Kidney epithelial cell (primary cell): Measurements from ENCODE around the gene SPART. TPM values are rescaled to one million over a fixed set of nuclear protein-coding genes. Genes with fewer than 3 reads are reported as not detected.
"Not testable (repeated sequence)": the region's sequence is repeated elsewhere in the genome, so short reads cannot be mapped to it uniquely, and the experiment has no call there.

Experiments
- DNase-seq: peaks from one replicate; pipeline ENCODE4 v3.0.0-alpha.2; 2010; ENCODE audit warnings: low read depth
- H3K27me3 ChIP-seq: 2 replicates; pipeline ENCODE4 v1.6.0; 2011; ENCODE audit warnings: low read length; ENCODE audit not compliant: control insufficient read depth, insufficient read depth
- H3K36me3 ChIP-seq: 2 replicates; pipeline ENCODE4 v1.5.1; 2011; ENCODE audit warnings: low read length; ENCODE audit not compliant: control insufficient read depth, insufficient read depth
- H3K4me3 ChIP-seq: 2 replicates; pipeline ENCODE4 v1.5.1; 2011; ENCODE audit warnings: low read depth, mild to moderate bottlenecking, control low read depth, low read length
- total RNA-seq: library from RNA; depleted of rRNA; stranded (reverse); fragments of >200 nt; gene quantifications from 2 replicates; pipeline ENCODE4 v1.2.3, GENCODE V29; 2015
- TF ChIP-seq, protein P1 (sequence below): IDR thresholded peaks from 2 replicates; pipeline ENCODE4 v1.5.1; 2011; ENCODE audit warnings: mild to moderate bottlenecking, moderate library complexity, low read length, control low read depth, inconsistent platforms; ENCODE audit not compliant: insufficient read depth, poor library complexity, severe bottlenecking

SPART gene
- total RNA-seq, 1 donor from 2014 or later, result 51.0 TPM

DNA sequence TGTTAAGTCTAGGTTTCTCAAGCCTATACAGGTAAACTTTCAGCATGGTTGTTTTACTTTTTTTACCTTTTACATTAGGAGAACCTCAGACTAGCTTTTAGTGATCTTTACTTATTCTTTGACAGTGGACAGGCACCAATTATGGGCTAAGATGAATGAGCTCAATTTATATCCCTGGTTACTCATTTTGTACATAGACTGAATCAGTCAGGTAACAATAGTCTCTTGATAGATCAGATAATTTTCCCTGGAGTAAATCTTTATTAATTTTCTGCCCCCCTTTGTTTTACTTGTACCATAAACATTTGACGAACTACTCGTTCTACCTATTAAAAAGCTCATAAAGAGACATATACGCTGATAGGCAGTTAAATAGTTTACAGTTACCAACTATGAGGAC is 22.8 kb downstream of the SPART start:
- Histone ChIP-seq H3K4me3 (no peak overlapping the region), H3K36me3 (peaks cover 1% of the 10 kb centered on the region), H3K27me3 (no peaks in the 10 kb centered on the region)
- TF ChIP-seq, protein P1, sequence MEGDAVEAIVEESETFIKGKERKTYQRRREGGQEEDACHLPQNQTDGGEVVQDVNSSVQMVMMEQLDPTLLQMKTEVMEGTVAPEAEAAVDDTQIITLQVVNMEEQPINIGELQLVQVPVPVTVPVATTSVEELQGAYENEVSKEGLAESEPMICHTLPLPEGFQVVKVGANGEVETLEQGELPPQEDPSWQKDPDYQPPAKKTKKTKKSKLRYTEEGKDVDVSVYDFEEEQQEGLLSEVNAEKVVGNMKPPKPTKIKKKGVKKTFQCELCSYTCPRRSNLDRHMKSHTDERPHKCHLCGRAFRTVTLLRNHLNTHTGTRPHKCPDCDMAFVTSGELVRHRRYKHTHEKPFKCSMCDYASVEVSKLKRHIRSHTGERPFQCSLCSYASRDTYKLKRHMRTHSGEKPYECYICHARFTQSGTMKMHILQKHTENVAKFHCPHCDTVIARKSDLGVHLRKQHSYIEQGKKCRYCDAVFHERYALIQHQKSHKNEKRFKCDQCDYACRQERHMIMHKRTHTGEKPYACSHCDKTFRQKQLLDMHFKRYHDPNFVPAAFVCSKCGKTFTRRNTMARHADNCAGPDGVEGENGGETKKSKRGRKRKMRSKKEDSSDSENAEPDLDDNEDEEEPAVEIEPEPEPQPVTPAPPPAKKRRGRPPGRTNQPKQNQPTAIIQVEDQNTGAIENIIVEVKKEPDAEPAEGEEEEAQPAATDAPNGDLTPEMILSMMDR, result no peak
- no peak for DNase-seq

DNA sequence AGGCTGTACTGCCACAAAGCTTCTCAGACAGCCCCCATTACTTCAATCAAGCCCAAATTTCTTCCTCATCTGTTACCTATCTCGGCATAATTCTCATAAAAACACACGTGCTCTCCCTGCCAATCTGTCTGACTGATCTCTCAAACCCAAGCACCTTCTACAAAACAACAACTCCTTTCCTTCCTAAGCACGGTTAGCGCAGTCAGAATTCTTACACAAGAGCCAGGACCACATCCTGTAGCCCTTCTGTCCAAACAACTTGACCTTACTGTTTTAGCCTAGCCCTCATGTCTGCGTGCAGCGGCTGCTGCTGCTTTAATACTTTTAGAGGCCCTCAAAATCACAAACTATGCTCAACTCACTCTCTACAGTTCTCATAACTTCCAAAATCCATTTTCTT is 26.4 kb downstream of the SPART start:
- H3K36me3 ChIP-seq, H3K27me3 ChIP-seq, H3K4me3 ChIP-seq, DNase-seq: not testable (repeated sequence)

DNA sequence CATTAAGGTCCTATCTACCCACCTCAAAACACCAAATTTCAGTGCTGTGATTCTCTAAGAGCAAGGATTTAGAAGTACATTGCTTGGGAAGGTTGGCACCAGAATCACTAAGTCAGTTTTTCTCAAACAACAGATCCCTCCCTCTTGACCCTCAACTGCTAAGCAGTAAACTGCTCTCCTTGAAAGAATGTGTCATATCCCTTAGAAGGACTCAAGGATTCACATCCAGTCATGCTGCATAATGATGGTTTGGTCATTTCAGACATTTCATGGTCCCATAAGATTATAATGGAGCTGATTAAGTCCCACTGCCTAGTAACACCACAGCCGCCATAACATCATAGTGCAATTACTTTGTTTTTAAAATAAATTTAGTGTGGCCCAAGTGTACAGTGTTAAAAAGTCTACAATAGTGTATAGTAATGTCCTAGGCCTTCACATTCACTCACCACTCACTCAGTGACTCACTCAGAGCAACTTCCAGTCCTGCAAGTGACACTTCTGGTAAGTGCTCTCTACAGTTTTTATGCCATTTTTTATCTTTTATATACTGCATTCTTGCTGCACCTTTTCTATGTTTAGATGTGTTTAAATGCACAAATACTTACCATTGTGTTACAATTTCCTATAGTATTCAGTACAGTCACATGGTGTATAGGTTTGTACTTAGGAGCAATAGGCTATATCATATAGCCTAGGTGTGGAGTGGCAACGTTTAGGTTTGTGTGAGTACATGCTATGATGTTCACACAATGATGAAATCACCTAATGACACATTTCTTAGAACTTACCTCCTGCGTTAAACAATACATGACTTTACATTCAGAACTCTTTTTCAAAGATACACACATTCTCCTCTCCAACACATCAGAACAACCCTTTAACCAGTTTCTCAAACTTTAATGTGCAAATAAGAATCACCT is 32.9 kb downstream of the SPART start:
- DNase-seq, result no peak
- TF ChIP-seq, protein P1, result no peak

GRCh38 chr13:36310417-36311108 is 35.6 kb downstream of the SPART start:
- H3K36me3 ChIP-seq, result peaks cover 1% of the 10 kb centered on the region
- H3K4me3 ChIP-seq, result no peak overlapping the region
- H3K27me3 ChIP-seq, result no peaks in the 10 kb centered on the region
- no peak for DNase-seq
- TF ChIP-seq, protein P1, result no peak

More for the DNA sequence above, 32.9 kb downstream of the SPART start:
- no peaks in the 10 kb centered on the region for H3K27me3 ChIP-seq
- H3K36me3 ChIP-seq, result peaks cover 1% of the 10 kb centered on the region
- H3K4me3 ChIP-seq, result no peak overlapping the region

DNA sequence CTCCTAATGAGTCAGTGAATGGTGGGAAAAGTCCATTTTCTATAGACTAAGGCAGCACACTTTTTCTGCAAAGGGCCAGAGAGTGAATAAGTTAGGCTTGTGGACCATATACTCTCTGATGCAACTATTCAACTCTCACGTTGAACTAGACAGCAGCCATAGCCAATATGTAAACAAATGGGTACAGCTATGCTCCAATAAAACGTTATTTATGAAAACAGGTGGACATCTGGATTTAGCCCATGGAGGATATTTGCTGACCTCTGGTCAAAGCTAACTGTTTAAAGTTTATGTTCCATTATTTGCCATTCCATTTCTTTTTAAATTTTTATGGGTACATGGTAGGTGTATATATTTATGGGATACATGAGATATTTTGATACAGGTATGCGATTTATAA is 43.9 kb downstream of the SPART start:
- H3K4me3 ChIP-seq, result no peak overlapping the region
- no peak for DNase-seq
- no peaks in the 10 kb centered on the region for H3K27me3 ChIP-seq
- peaks cover 2% of the 10 kb centered on the region for H3K36me3 ChIP-seq
- TF ChIP-seq, protein P1, result no peak

GRCh38 chr13:36299469-36299868 is 46.7 kb downstream of the SPART start:
- not testable (repeated sequence) for H3K4me3 ChIP-seq, DNase-seq, H3K36me3 ChIP-seq, H3K27me3 ChIP-seq
